Measurements from ENCODE around the gene CX3CL1. TPM values are rescaled to one million over a fixed set of nuclear protein-coding genes. Genes with fewer than 3 reads are reported as not detected.

Gene CX3CL1
- total and polyA plus RNA-seq, 2 of the 13 experiments (the other 11 are each of a cell fraction or from before 2014, with no cell fraction given), result 57.3 to 60.8 TPM

DNA sequence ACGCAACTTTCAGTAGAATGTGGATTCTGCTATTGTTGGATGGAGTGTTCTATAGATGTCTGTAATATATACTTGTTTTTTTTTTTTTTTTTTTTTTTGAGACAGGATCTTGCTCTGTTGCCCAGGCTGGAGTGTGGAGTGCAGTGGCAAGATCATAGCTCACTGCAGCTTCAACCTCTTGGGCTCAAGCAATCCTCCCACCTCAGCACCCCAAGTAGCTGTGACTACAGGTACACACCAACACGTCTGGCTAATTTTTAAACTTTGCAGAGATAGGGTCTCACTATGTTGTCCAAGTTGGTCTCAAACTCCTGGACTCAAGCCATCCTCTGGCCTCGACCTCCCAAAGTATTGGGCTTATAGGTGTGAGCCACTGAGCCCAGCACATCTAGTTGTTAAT is 40.9 kb upstream of the CX3CL1 start:
- H3K27ac ChIP-seq (ENCODE audit: extremely low read length, insufficient read depth, low read length), result no peak overlapping the region
- no peak for ATAC-seq
- H3K4me2 ChIP-seq (ENCODE audit: low read depth, low read length), result no peak overlapping the region
- ChIA-PET CTCF (ENCODE audit: low intra/inter-chr PET ratio, low total read pairs) (no interaction called here), POLR2A (interaction anchor here (4.1 kb wide), 1 partner anchor 41 kb away, joined by 11 read pairs; the partner anchor contains the start of gene CX3CL1)
- H3K4me3 ChIP-seq (replicated peaks in 1 of 3; ENCODE audit: insufficient read depth in 1 of 3, low read depth in 2 of 3, low read length in 3 of 3), result no peak overlapping the region
- H3K27me3 ChIP-seq (ENCODE audit: control insufficient read depth in 1 of 2, insufficient read depth in 2 of 2, low read length in 2 of 2), result peaks cover 0 to 5% of the 10 kb centered on the region in 2 experiments; a peak in 1 of 5 replicates
- H4K20me1 ChIP-seq (ENCODE audit: insufficient read depth, low read length), result no peaks in the 10 kb centered on the region
- TF ChIP-seq, protein P1, sequence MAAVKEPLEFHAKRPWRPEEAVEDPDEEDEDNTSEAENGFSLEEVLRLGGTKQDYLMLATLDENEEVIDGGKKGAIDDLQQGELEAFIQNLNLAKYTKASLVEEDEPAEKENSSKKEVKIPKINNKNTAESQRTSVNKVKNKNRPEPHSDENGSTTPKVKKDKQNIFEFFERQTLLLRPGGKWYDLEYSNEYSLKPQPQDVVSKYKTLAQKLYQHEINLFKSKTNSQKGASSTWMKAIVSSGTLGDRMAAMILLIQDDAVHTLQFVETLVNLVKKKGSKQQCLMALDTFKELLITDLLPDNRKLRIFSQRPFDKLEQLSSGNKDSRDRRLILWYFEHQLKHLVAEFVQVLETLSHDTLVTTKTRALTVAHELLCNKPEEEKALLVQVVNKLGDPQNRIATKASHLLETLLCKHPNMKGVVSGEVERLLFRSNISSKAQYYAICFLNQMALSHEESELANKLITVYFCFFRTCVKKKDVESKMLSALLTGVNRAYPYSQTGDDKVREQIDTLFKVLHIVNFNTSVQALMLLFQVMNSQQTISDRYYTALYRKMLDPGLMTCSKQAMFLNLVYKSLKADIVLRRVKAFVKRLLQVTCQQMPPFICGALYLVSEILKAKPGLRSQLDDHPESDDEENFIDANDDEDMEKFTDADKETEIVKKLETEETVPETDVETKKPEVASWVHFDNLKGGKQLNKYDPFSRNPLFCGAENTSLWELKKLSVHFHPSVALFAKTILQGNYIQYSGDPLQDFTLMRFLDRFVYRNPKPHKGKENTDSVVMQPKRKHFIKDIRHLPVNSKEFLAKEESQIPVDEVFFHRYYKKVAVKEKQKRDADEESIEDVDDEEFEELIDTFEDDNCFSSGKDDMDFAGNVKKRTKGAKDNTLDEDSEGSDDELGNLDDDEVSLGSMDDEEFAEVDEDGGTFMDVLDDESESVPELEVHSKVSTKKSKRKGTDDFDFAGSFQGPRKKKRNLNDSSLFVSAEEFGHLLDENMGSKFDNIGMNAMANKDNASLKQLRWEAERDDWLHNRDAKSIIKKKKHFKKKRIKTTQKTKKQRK (IDR thresholded peaks at IDR 0.05; ENCODE audit: low read length), result no peak
- TF ChIP-seq ZNF121 (CRISPR knock-in tag; IDR thresholded peaks at IDR 0.05), result peak; percentile 68; the same call in 1 of the 2 replicates
- no peaks in the 10 kb centered on the region for H3K9me3 ChIP-seq (ENCODE audit: low read length)
- intact Hi-C loops (cut with micrococcal nuclease; ENCODE audit: unreplicated experiment), result no loop called here
- no peaks in the 10 kb centered on the region for H3K79me2 ChIP-seq (ENCODE audit: insufficient read depth, low read length)
- no peaks in the 10 kb centered on the region for H3K36me3 ChIP-seq (replicated peaks in 1 of 2; ENCODE audit: control insufficient read depth in 1 of 2, insufficient read depth in 2 of 2, low read length in 2 of 2)
- no peak overlapping the region for H2AFZ ChIP-seq (ENCODE audit: low read length)
- H3K4me1 ChIP-seq (ENCODE audit: insufficient read depth, low read length), result peaks cover 11% of the 10 kb centered on the region; the same call in 1 of the 2 replicates
- no peak for DNase-seq (ENCODE audit: low spot score)
- no peak overlapping the region for H3K9ac ChIP-seq (ENCODE audit: insufficient read depth, low read depth, low read length)
- in situ Hi-C loops (cut with HindIII; ENCODE audit: extremely low pct_ligation_motif_present, low pct_unique_long_range_greater_than_20kb), result no loop called here
- WGBS (ENCODE audit: low lambda C conversion rate), result 35% methylated on average over 3 of the region's 3 CpGs
- FAIRE-seq, result no peak
- no TSS peak for BruUV-seq (replicated peaks)

DNA sequence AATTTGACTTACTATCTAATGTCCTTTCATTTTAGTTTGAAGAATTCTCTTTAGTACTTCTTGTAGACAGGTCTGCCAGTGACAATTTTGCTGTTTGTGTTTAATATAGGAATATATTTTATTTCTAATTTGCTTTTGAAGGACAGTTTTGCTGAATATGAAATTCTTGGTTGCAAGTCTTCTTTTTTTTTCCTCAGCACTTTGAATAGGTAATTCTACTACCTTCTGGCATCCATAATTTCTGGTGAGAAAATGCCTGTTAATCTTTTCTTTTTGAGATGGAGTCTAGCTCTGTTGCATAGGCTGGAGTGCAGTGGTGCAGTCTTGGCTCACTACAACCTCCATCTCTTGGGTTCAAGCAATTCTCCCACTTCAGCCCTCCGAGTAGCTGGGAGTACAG is 38.9 kb upstream of the CX3CL1 start:
- FAIRE-seq, result no peak
- H4K20me1 ChIP-seq (ENCODE audit: insufficient read depth, low read length), result no peaks in the 10 kb centered on the region
- H3K4me3 ChIP-seq (replicated peaks in 1 of 3; ENCODE audit: insufficient read depth in 1 of 3, low read depth in 2 of 3, low read length in 3 of 3), result no peak overlapping the region
- WGBS (ENCODE audit: low lambda C conversion rate), result 50% methylated on average over 1 of the region's 1 CpG
- DNase-seq (ENCODE audit: low spot score), result no peak
- in situ Hi-C loops (cut with HindIII; ENCODE audit: extremely low pct_ligation_motif_present, low pct_unique_long_range_greater_than_20kb), result no loop called here
- ChIA-PET CTCF (ENCODE audit: low intra/inter-chr PET ratio, low total read pairs) (no interaction called here), POLR2A (interaction anchor here (1.2 kb wide), 1 partner anchor 39 kb away, joined by 6 read pairs; the partner anchor contains the start of gene CX3CL1)
- H3K36me3 ChIP-seq (replicated peaks in 1 of 2; ENCODE audit: control insufficient read depth in 1 of 2, insufficient read depth in 2 of 2, low read length in 2 of 2), result no peaks in the 10 kb centered on the region
- H3K79me2 ChIP-seq (ENCODE audit: insufficient read depth, low read length), result no peaks in the 10 kb centered on the region
- no peaks in the 10 kb centered on the region for H3K9me3 ChIP-seq (ENCODE audit: low read length)
- H3K4me1 ChIP-seq (ENCODE audit: insufficient read depth, low read length), result peaks cover 11% of the 10 kb centered on the region; the same call in 1 of the 2 replicates
- no TSS peak for BruUV-seq (replicated peaks)
- TF ChIP-seq MAFK (conservative IDR thresholded peaks at IDR 0.05 in 1 of 2, IDR thresholded peaks at IDR 0.05 in 1 of 2; ENCODE audit: low read length in 2 of 2) (0 out of 4 replicates have a peak, but pooled peaks of 1 of the 2 experiments have one; percentile 24), TCF7 (IDR thresholded peaks at IDR 0.05; ENCODE audit: low read depth) (no peak)
- H3K27me3 ChIP-seq (ENCODE audit: control insufficient read depth in 1 of 2, insufficient read depth in 2 of 2, low read length in 2 of 2), result peaks cover 0 to 5% of the 10 kb centered on the region in 2 experiments; a peak in 1 of 5 replicates
- H3K9ac ChIP-seq (ENCODE audit: insufficient read depth, low read depth, low read length), result no peak overlapping the region
- H3K4me2 ChIP-seq (ENCODE audit: low read depth, low read length), result no peak overlapping the region
- no peak for ATAC-seq
- H2AFZ ChIP-seq (ENCODE audit: low read length), result no peak overlapping the region
- H3K27ac ChIP-seq (ENCODE audit: extremely low read length, insufficient read depth, low read length), result no peak overlapping the region
- intact Hi-C loops (cut with micrococcal nuclease; ENCODE audit: unreplicated experiment), result no loop called here

Measured in HepG2 (cell line).